Stimulated activated CD8-positive, alpha-beta memory T cell treated with anti-CD3 and anti-CD28 coated beads, Interleukin-15, amount 100 ng/mL, for 4 hours (primary cell): Measurements from ENCODE around the gene TUBAL3.
"Not testable (repeated sequence)": the region's sequence is repeated elsewhere in the genome, so short reads cannot be mapped to it uniquely, and the experiment has no call there.

Experiments
- DNase-seq, 2 donors: peaks; one replicate each; pipeline ENCODE4 v3.0.0-alpha.2; 2020; ENCODE audit warnings: low read depth in 2 of 2

Gene TUBAL3

GRCh38 chr10:5423771-5424170, 19.1 kb upstream of the TUBAL3 start:
- DNase-seq, result no peak

- DNase-seq, result no peak
Measured at GRCh38 chr10:5419466-5420094, 15.0 kb upstream of the TUBAL3 start.

GRCh38 chr10:5418584-5418983, 14.0 kb upstream of the TUBAL3 start:
- DNase-seq, result no peak

GRCh38 chr10:5416981-5417380, 12.4 kb upstream of the TUBAL3 start:
- DNase-seq, result no peak

- DNase-seq, result no peak
Measured at GRCh38 chr10:5413012-5413938, 8.6 kb upstream of the TUBAL3 start.

GRCh38 chr10:5412277-5412941, 7.8 kb upstream of the TUBAL3 start, which contains the start of gene NET1:
NET1 (plus strand) TSS chr10:5412557; CDS start chr10:5412693, 136 bp downstream.
- peak; percentile 14 to 17 for DNase-seq

- DNase-seq, result no peak
Measured at GRCh38 chr10:5411941-5412276, 7.3 kb upstream of the TUBAL3 start.

GRCh38 chr10:5410787-5411186, 6.2 kb upstream of the TUBAL3 start:
- not testable (repeated sequence) for DNase-seq

- no peak for DNase-seq
Measured at GRCh38 chr10:5406918-5407317, 2.3 kb upstream of the TUBAL3 start.

GRCh38 chr10:5402798-5403197, 1.8 kb downstream of the TUBAL3 start:
- no peak for DNase-seq

- DNase-seq, result no peak
Measured at GRCh38 chr10:5400468-5401240, 4.0 kb downstream of the TUBAL3 start.

GRCh38 chr10:5399332-5399731, 5.3 kb downstream of the TUBAL3 start:
- no peak for DNase-seq

- no peak for DNase-seq
Measured at GRCh38 chr10:5396556-5397300, 7.9 kb downstream of the TUBAL3 start.

- no peak for DNase-seq
Measured at GRCh38 chr10:5395168-5395567, 9.5 kb downstream of the TUBAL3 start.

GRCh38 chr10:5393529-5393928, 11.1 kb downstream of the TUBAL3 start:
- no peak for DNase-seq

GRCh38 chr10:5391790-5392189, 12.8 kb downstream of the TUBAL3 start:
- DNase-seq, result no peak

GRCh38 chr10:5390607-5391205, 13.9 kb downstream of the TUBAL3 start:
- DNase-seq, result no peak

- no peak for DNase-seq
Measured at GRCh38 chr10:5387169-5387568, 17.5 kb downstream of the TUBAL3 start.

GRCh38 chr10:5385224-5385623, 19.4 kb downstream of the TUBAL3 start:
- no peak for DNase-seq

- DNase-seq, result no peak
Measured at GRCh38 chr10:5381187-5381586, 23.4 kb downstream of the TUBAL3 start.

- not testable (repeated sequence) for DNase-seq
Measured at GRCh38 chr10:5380395-5380794, 24.2 kb downstream of the TUBAL3 start.
